Fibroblast of the aortic adventitia (primary cell): ENCODE data around the gene MRPS10. TPM values are rescaled to one million over a fixed set of nuclear protein-coding genes. Genes with fewer than 3 reads are reported as not detected.

Source experiments
- DNase-seq: peaks from one replicate; pipeline ENCODE4 v3.0.0-alpha.2; 2010; ENCODE audit warnings: low read depth
- H3K4me3 ChIP-seq: 2 replicates; pipeline ENCODE4 v1.5.1; 2011; ENCODE audit warnings: low read depth, mild to moderate bottlenecking, control low read depth, low read length, moderate library complexity
- total RNA-seq: library from RNA; depleted of rRNA; stranded (reverse); fragments of >200 nt; gene quantifications from 2 replicates; pipeline ENCODE4 v1.2.3, GENCODE V29; 2012; ENCODE audit warnings: low replicate concordance
- TF ChIP-seq, protein P1 (sequence below): IDR thresholded peaks from 2 replicates; pipeline ENCODE4 v1.5.1; 2011; ENCODE audit warnings: mild to moderate bottlenecking, low read length, control low read depth, inconsistent platforms; ENCODE audit not compliant: insufficient read depth

The MRPS10 gene
- total RNA-seq, 1 donor, result 63.4 TPM

DNA sequence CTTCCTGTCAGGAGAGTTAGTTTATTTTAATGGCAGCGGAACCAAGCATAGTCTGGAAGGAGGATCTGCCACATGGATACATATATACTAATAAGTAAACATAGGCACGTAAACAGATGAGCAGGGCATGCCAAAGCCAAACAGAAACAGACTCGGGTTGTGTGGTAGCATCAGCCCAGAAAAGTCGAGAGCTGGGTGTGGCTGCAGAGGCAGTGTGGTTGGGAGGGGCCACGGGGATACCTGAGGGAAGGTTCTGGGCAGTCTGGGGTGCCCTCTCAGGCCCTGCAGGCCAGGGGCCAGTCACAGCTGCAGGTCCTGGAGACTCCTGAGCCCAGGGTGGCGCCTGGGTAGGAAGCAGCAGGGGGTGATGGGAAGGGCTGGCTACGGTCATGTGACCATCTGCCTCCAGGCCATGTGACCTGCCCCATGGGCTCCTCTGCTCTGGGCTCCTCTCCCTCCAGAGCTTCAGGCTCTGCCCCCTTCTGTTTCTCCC lies 42.8 kb upstream of the MRPS10 start:
- TF ChIP-seq, protein P1, sequence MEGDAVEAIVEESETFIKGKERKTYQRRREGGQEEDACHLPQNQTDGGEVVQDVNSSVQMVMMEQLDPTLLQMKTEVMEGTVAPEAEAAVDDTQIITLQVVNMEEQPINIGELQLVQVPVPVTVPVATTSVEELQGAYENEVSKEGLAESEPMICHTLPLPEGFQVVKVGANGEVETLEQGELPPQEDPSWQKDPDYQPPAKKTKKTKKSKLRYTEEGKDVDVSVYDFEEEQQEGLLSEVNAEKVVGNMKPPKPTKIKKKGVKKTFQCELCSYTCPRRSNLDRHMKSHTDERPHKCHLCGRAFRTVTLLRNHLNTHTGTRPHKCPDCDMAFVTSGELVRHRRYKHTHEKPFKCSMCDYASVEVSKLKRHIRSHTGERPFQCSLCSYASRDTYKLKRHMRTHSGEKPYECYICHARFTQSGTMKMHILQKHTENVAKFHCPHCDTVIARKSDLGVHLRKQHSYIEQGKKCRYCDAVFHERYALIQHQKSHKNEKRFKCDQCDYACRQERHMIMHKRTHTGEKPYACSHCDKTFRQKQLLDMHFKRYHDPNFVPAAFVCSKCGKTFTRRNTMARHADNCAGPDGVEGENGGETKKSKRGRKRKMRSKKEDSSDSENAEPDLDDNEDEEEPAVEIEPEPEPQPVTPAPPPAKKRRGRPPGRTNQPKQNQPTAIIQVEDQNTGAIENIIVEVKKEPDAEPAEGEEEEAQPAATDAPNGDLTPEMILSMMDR, result no peak
- DNase-seq, result no peak
- H3K4me3 ChIP-seq, result no peak overlapping the region

DNA sequence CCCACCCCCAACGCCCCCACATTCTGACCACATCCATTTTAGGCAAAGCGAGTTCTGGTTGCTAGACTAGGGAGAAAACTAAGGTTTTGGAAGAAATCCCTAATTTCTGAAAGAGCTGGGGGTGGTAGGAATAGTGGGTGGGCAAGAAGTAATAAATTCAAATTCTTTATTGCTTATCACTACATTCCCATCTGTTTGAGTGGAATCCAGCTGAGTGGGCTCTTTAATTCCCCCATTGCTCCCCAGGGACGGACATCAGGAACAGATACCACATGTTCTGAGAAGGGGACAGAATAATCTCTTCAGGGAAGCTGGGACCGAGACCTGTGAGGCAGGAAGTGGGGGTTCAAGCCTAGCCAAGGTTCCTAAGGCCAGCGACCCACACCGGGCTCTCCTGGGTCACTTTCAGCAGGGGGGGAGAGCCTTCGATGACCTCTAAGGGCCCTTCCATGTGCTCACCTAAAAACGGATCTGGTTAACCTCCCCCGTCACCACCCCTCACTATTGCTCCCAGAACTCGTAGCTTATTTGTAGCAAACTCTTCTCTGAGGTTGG lies 42.3 kb upstream of the MRPS10 start:
- H3K4me3 ChIP-seq, result no peak overlapping the region
- TF ChIP-seq, protein P1, result no peak
- DNase-seq, result no peak

DNA sequence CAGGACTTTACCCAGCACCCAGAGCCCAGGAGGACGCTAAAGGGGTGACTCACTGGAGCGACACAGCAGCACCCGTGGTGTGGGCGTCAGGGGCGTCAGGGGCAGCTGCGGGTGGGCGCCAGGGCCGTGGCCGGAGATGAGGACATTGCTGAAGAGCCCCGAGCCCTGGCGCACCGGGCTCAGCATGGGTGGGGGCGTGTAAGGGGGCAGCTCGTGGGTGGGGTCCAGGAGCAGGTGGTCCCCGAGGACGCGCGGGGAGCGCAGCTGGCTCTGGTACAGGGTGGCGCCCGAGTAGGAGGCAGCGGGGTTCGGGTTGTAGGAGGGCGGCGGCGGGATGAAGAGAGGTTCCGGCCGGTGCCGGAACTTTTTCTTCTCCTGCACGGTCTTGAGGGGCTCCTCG lies 41.6 kb upstream of the MRPS10 start:
- DNase-seq, result no peak
- TF ChIP-seq, protein P1, result no peak
- no peak overlapping the region for H3K4me3 ChIP-seq

DNA sequence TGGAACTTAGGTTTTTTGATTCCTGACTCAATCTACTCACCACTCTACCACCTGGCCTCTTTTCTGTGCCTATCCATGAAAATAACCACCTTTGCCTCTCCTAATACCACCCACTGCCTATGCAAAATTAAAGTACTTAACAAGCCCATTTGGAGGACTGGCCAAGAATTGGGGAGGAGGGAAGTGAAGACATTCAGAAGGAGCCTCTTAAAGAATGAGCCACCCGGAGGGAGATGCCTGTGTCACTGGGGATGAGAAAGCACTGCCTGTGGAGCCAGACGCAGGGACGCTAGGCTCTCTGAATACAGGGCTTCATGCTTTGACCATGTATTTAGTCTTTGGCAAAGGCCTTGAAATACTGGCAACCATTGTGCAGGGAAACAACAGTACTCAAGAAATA lies 40.0 kb upstream of the MRPS10 start:
- TF ChIP-seq, protein P1, result no peak
- DNase-seq, result no peak

DNA sequence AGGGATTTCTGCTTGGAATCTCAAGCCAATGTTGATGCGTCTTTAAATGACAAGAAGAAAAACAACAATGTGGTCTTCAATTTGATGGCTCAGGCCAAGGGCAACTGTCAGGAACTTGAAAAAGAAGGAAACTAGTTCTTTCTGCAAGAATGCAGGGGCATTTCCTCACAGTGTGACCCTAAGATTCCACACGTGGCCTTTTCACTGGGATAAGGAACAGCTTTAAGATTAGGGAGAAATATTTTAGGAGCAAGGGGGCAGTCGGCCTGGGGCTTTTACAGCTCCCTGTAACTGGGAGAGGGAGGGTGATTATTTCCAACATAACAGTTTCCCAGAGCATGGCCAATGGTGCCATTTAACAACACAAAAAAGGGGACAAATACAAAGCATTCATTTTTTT lies 39.4 kb upstream of the MRPS10 start:
- no peak for DNase-seq
- no peak overlapping the region for H3K4me3 ChIP-seq
- TF ChIP-seq, protein P1, result no peak

More for the DNA sequence above, 40.0 kb upstream of the MRPS10 start:
- no peak overlapping the region for H3K4me3 ChIP-seq

DNA sequence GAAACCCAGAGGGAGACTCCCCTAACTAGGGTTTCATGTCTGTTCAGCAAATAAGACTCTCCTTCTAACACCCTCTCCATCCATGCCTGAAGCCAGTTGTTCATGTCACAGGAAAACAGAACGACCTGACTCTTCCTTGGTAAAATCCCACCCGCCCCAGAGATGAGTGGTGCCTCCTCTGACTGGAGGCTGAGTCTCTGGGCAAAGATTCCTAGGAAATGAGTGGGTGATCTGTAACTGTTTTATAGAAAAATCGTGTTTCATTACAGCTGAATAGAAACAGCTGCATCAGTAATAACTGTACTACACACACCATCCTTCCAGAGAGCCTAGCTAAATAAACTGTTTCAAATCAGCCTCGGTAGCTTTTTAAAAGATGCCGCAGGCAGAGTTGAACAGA lies 37.4 kb upstream of the MRPS10 start:
- no peak overlapping the region for H3K4me3 ChIP-seq
- TF ChIP-seq, protein P1, result no peak
- no peak for DNase-seq

DNA sequence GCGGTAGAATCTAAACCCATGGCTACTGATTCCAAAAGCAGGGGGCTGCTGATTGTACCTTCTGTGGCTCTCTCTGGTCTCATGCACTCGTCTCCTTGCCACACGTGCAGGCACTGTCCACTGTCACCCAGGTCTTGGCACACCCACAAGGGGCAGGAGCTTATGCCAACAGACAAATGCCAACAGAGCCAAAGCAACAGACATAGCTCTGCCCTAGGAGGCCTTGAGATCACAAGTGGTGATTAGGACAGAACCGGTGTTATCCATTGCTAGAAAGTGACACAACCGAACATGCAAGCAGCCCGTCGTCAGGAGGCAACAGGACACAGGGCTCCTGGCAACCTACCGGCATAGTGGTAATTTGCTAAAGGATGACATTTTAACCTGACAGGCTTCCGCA lies 36.8 kb upstream of the MRPS10 start:
- H3K4me3 ChIP-seq, result no peak overlapping the region
- DNase-seq, result no peak
- TF ChIP-seq, protein P1, result no peak
